K562 (cell line): Measurements from ENCODE around the gene FBXO44.
"Not testable (repeated sequence)": the region's sequence is repeated elsewhere in the genome, so short reads cannot be mapped to it uniquely, and the experiment has no call there.

Experiments
- FOXA1 ChIP-seq: fragments of 450-650 bp; IDR thresholded peaks from 2 replicates; pipeline ENCODE4 v1.6.1; 2016; ENCODE audit warnings: mild to moderate bottlenecking, borderline replicate concordance
- TF ChIP-seq, protein P1 (sequence below), 3 experiments: IDR thresholded peaks in 2 of 3; conservative IDR thresholded peaks in 1 of 3; 2 replicates each; pipeline ENCODE4 v1.5.1; 2011 to 2012; ENCODE audit warnings: low read length in 3 of 3, mild to moderate bottlenecking in 3 of 3, control low read depth in 2 of 3, improper control_type of control experiment in 1 of 3, inconsistent platforms in 1 of 3, low read depth in 1 of 3, mixed read lengths in 1 of 3, moderate library complexity in 1 of 3; ENCODE audit not compliant: insufficient read depth in 2 of 3
- TF ChIP-seq, protein P2 (sequence below): sonication (generic); formaldehyde crosslinking; IDR thresholded peaks from 2 replicates; pipeline ENCODE4 v1.9.0; 2022; ENCODE audit warnings: mild to moderate bottlenecking, missing genetic modification reagents
- TF ChIP-seq, protein P3 (sequence below), 2 experiments: IDR thresholded peaks; 2 replicates each; pipeline ENCODE4 v1.6.1; 2011; ENCODE audit warnings: borderline replicate concordance in 1 of 2, control low read depth in 1 of 2, low read depth in 1 of 2, low read length in 1 of 2, mild to moderate bottlenecking in 1 of 2, mixed read lengths in 1 of 2, moderate library complexity in 1 of 2; ENCODE audit not compliant: insufficient read depth in 1 of 2, insufficient read length in 1 of 2, poor library complexity in 1 of 2, severe bottlenecking in 1 of 2; ENCODE audit errors: extremely low read depth in 1 of 2

DNA sequence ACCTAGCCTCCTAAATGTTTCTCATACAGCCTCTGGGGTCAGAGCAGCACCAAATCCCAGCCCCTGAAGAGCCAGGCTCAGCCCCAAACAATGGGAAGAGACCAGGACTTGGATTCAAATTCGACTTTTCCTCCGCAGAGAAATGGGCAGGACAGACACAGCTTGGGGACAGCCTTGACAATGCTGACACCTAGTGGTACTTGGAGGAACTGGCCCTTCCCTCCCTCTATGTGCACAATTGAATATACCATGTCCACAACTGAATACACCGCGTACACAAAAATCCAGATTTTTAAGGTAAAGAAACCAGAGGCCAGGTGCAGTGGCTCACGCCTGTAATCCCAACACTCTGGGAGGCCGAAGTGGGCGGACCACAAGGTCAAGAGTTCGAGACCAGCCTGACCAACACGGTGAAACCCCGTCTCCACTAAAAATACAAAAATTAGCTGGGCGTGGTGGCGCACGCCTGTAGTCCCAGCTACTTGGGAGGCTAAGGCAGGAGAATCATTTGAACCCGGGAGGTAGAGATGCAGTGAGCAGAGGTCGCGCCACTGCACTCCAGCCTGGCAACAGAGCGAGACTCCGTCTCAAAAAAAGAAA, 12.2 kb upstream of the FBXO44 start:
- TF ChIP-seq, protein P1, sequence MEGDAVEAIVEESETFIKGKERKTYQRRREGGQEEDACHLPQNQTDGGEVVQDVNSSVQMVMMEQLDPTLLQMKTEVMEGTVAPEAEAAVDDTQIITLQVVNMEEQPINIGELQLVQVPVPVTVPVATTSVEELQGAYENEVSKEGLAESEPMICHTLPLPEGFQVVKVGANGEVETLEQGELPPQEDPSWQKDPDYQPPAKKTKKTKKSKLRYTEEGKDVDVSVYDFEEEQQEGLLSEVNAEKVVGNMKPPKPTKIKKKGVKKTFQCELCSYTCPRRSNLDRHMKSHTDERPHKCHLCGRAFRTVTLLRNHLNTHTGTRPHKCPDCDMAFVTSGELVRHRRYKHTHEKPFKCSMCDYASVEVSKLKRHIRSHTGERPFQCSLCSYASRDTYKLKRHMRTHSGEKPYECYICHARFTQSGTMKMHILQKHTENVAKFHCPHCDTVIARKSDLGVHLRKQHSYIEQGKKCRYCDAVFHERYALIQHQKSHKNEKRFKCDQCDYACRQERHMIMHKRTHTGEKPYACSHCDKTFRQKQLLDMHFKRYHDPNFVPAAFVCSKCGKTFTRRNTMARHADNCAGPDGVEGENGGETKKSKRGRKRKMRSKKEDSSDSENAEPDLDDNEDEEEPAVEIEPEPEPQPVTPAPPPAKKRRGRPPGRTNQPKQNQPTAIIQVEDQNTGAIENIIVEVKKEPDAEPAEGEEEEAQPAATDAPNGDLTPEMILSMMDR (IDR thresholded peaks at IDR 0.05 in 2 of 3, conservative IDR thresholded peaks at IDR 0.05 in 1 of 3; ENCODE audit: insufficient read depth in 2 of 3, low read depth in 1 of 3, low read length in 3 of 3), result peak; percentile 95 to 99 (median 98)
- not testable (repeated sequence) for TF ChIP-seq FOXA1
- TF ChIP-seq, protein P2, sequence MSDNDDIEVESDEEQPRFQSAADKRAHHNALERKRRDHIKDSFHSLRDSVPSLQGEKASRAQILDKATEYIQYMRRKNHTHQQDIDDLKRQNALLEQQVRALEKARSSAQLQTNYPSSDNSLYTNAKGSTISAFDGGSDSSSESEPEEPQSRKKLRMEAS (CRISPR knock-in tag), result not testable (repeated sequence)
- TF ChIP-seq, protein P3, sequence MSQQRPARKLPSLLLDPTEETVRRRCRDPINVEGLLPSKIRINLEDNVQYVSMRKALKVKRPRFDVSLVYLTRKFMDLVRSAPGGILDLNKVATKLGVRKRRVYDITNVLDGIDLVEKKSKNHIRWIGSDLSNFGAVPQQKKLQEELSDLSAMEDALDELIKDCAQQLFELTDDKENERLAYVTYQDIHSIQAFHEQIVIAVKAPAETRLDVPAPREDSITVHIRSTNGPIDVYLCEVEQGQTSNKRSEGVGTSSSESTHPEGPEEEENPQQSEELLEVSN (IDR thresholded peaks at IDR 0.05; ENCODE audit: borderline replicate concordance in 1 of 2, extremely low read depth in 1 of 2, insufficient read depth in 1 of 2, insufficient read length in 1 of 2, low read depth in 1 of 2, low read length in 1 of 2, poor library complexity in 1 of 2, severe bottlenecking in 1 of 2), result not testable (repeated sequence)
